Astrocyte (in vitro differentiated cells and primary cell): ENCODE measurements around the gene HSPA9.

Source experiments
- CTCF ChIP-seq: IDR thresholded peaks from 2 replicates; pipeline ENCODE4 v1.5.1; 2011; ENCODE audit warnings: low read depth, mild to moderate bottlenecking, inconsistent platforms, low read length, moderate library complexity; ENCODE audit not compliant: insufficient read depth
- EZH2 ChIP-seq: IDR thresholded peaks from 2 replicates; pipeline ENCODE4 v1.6.1; 2012; ENCODE audit warnings: mild to moderate bottlenecking, low read length, inconsistent platforms; ENCODE audit not compliant: insufficient read depth

- no peak for TF ChIP-seq CTCF
- no peak for TF ChIP-seq EZH2
These were observed 46.9 kb upstream of the HSPA9 start for GRCh38 chr5:138622051-138622450.
